Central memory CD8-positive, alpha-beta T cell (primary cell): Measurements from ENCODE around the gene ACAP3.
A peak's percentile ranks its signal among the peaks of the same experiment; 100 is the strongest.
"Not testable (repeated sequence)": the region's sequence is repeated elsewhere in the genome, so short reads cannot be mapped to it uniquely, and the experiment has no call there.

ENCODE experiments used
- ATAC-seq: fragments of 150-1000 bp; cut with Tn5 transposase; replicated peaks from 2 replicates; pipeline ENCODE4 v1.10.0; 2022; ENCODE audit warnings: mild to moderate bottlenecking, moderate FRiP score, moderate number of reproducible peaks; ENCODE audit not compliant: poor library complexity, severe bottlenecking; ENCODE audit errors: extremely low read depth
- DNase-seq, 2 donors: peaks; one replicate each; pipeline ENCODE4 v3.0.0; 2021; ENCODE audit warnings: low spot score in 2 of 2
- H3K27ac Mint-ChIP-seq: one replicate; pipeline ENCODE4 v1.8.0; 2022; ENCODE audit warnings: low read depth, mild to moderate bottlenecking, moderate library complexity, mixed read lengths
- H3K27me3 Mint-ChIP-seq: one replicate; pipeline ENCODE4 v1.8.0; 2022; ENCODE audit warnings: mixed read lengths
- H3K36me3 Mint-ChIP-seq: one replicate; pipeline ENCODE4 v1.8.0; 2022; ENCODE audit warnings: mild to moderate bottlenecking, moderate library complexity, mixed read lengths; ENCODE audit not compliant: insufficient read depth
- H3K4me1 Mint-ChIP-seq: one replicate; pipeline ENCODE4 v1.8.0; 2022; ENCODE audit warnings: mixed read lengths
- H3K4me3 Mint-ChIP-seq: one replicate; pipeline ENCODE4 v1.8.0; 2022; ENCODE audit warnings: mild to moderate bottlenecking, moderate library complexity, mixed read lengths
- H3K9me3 Mint-ChIP-seq: one replicate; pipeline ENCODE4 v1.8.0; 2022; ENCODE audit warnings: mixed read lengths

The ACAP3 gene

DNA sequence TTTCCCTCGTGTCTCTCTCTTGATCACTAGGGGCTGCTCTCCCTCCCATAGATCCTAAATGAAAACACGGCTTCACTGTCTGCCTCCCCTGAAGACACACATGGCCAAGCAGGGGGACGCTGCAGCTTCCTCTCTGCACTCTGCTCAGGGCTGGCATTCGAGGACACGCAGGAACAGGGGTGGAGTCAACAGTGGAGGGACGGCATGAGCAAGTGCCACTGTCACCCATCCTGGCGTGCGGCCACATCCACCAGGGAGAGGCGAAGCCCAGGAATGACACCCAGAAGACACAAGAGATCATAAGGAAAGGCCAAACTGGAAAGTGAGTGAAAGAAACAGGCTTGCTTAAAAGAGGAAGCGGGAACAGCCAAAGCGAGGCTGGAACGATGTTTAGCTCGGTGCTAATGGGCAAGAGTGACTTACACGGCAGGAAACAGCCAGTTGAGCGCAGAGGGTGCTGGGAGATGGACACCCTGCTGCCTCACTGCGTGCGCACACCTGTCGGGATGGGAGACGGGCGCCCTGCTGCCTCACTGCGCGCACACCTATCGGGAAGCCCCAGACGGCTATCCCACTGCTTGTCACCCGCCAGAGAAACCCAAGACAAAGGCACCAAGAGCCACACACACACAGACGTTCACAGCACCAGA lies 47.7 kb downstream of the ACAP3 start:
- H3K36me3 Mint-ChIP-seq: peaks cover 46% of the 10 kb centered on the region
- no peak for DNase-seq
- H3K4me1 Mint-ChIP-seq: peaks cover 20% of the 10 kb centered on the region
- no peak overlapping the region for H3K4me3 Mint-ChIP-seq
- H3K9me3 Mint-ChIP-seq: no peaks in the 10 kb centered on the region
- peak overlapping the region; percentile 70 for H3K27ac Mint-ChIP-seq
- no peak for ATAC-seq
- no peaks in the 10 kb centered on the region for H3K27me3 Mint-ChIP-seq

DNA sequence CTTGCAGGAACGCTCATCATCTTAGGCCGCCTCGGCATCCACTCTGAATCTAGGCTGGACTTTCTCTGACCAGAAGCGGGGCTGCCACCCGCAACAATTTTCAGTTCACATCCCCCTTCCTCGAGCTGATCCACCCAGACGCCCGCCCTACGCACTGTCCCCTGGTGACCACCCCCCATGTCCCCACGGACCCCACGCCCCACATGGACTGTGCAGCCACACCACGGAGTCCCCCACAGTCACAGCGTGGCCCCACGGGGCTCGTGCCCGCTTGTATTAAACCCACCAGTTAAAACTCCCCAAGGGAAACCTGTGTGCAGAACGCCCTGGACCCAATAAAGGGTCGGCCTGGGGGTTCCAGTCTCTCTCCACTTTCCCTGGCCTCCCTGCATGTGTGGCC lies 48.2 kb downstream of the ACAP3 start:
- H3K27me3 Mint-ChIP-seq: no peaks in the 10 kb centered on the region
- no peak overlapping the region for H3K4me3 Mint-ChIP-seq
- ATAC-seq (no peak), DNase-seq (no peak)
- peaks cover 20% of the 10 kb centered on the region for H3K4me1 Mint-ChIP-seq
- peaks cover 42% of the 10 kb centered on the region for H3K36me3 Mint-ChIP-seq
- peak overlapping the region; percentile 70 for H3K27ac Mint-ChIP-seq
- no peaks in the 10 kb centered on the region for H3K9me3 Mint-ChIP-seq

- Mint-ChIP-seq H3K27me3 (no peaks in the 10 kb centered on the region), H3K27ac (no peak overlapping the region), H3K4me1 (peaks cover 20% of the 10 kb centered on the region), H3K9me3 (no peaks in the 10 kb centered on the region), H3K4me3 (no peak overlapping the region), H3K36me3 (peaks cover 40% of the 10 kb centered on the region)
- ATAC-seq (no peak), DNase-seq (no peak)
Observed at GRCh38 chr1:1259119-1259488, 48.6 kb downstream of the ACAP3 start.

DNA sequence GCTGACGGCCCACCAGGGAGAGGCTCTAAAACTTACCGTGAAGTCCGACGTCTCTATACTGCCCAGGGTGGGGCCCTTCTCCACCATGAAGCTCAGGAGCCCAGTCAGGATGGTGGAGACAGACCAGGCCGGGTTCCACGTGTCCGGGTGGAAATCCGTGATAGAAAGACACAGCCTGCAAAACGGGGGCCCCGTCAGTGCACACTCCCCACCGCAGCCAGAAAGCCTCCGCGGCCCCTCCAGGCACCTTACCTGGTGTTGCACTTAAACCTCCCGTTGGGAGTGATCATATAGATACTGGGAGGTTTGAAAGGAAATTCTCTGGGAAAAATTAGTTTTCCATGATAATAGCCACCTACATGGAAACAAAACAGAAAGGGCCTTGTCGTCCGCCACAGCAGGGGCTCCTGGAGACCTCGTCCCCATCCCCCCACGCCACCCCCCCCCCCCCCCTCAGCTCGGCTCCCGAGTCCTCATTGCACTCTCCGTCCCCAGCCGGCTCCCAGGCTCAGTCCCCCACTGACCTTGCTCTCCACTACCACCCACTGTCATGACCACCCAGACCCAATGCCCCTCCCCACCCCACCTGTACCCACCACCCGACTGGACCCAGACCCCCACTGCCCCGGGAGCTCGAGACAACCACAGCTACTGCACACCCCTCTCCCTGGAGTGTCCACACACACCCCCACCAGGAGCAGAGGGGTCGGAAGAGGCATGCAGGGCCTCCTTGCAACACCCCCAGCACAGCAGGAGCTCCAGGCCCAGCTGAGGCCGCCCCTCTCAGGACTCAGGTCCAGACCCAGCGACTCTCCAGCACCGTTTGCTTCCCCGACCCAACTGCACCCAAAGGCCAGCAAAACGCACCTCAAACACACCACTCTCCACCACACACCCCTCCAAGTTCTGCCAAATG lies 50.5 kb downstream of the ACAP3 start:
- H3K4me1 Mint-ChIP-seq: peaks cover 27% of the 10 kb centered on the region
- no peaks in the 10 kb centered on the region for H3K9me3 Mint-ChIP-seq
- H3K27ac Mint-ChIP-seq: peak overlapping the region; percentile 65
- ATAC-seq (no peak), DNase-seq (no peak)
- peaks cover 40% of the 10 kb centered on the region for H3K36me3 Mint-ChIP-seq
- H3K4me3 Mint-ChIP-seq: no peak overlapping the region
- H3K27me3 Mint-ChIP-seq: no peaks in the 10 kb centered on the region

GRCh38 chr1:1255611-1256010 lies 52.1 kb downstream of the ACAP3 start:
- H3K4me1 Mint-ChIP-seq: peaks cover 26% of the 10 kb centered on the region
- no peaks in the 10 kb centered on the region for H3K9me3 Mint-ChIP-seq
- ATAC-seq: no peak
- peaks cover 31% of the 10 kb centered on the region for H3K36me3 Mint-ChIP-seq
- no peak overlapping the region for H3K4me3 Mint-ChIP-seq
- no peak overlapping the region for H3K27ac Mint-ChIP-seq
- H3K27me3 Mint-ChIP-seq: no peaks in the 10 kb centered on the region
- no peak for DNase-seq

DNA sequence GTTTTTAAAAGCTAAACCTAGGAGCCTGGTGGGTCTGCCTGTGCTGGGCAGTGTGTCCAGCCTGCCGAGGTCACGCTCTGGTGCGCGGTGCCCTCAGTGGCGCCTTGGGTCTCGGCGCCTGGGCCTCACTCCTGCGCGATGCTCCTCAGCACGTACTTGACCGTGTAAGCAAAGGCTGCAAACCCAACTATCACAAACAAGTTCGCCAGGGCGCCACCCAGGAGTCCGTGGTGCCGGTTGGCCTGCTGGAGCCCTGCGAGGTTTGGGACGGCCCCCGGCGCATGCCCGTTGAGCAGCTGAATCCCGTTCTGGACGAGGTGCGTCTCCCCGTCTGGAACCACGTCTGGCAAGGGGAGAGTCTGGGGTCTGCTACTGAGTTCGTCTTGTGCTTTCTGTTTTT lies 52.7 kb downstream of the ACAP3 start:
- Mint-ChIP-seq H3K27me3 (no peaks in the 10 kb centered on the region), H3K9me3 (no peaks in the 10 kb centered on the region), H3K4me1 (peaks cover 25% of the 10 kb centered on the region), H3K4me3 (no peak overlapping the region), H3K27ac (no peak overlapping the region), H3K36me3 (peaks cover 28% of the 10 kb centered on the region)
- DNase-seq (no peak), ATAC-seq (no peak)

DNA sequence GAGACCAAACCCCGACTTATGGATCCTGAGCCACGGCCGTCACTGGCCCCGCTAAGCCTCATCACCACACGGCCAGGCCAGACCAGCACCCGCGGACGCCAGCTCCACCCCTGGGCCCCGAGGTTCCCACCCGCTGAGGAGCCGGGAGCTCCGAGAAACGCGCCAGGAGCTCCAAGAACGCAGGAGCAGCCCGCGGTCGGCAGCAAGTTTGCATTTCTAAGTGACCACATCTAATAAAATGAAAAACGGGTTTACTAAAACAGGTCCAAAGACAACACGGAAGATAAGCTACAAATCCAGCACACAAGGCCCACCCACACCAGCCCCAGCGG lies 53.1 kb downstream of the ACAP3 start:
- H3K4me3 Mint-ChIP-seq: no peak overlapping the region
- H3K36me3 Mint-ChIP-seq: peaks cover 26% of the 10 kb centered on the region
- DNase-seq (no peak), ATAC-seq (no peak)
- H3K27me3 Mint-ChIP-seq: no peaks in the 10 kb centered on the region
- no peaks in the 10 kb centered on the region for H3K9me3 Mint-ChIP-seq
- H3K27ac Mint-ChIP-seq: no peak overlapping the region
- peaks cover 20% of the 10 kb centered on the region for H3K4me1 Mint-ChIP-seq

DNA sequence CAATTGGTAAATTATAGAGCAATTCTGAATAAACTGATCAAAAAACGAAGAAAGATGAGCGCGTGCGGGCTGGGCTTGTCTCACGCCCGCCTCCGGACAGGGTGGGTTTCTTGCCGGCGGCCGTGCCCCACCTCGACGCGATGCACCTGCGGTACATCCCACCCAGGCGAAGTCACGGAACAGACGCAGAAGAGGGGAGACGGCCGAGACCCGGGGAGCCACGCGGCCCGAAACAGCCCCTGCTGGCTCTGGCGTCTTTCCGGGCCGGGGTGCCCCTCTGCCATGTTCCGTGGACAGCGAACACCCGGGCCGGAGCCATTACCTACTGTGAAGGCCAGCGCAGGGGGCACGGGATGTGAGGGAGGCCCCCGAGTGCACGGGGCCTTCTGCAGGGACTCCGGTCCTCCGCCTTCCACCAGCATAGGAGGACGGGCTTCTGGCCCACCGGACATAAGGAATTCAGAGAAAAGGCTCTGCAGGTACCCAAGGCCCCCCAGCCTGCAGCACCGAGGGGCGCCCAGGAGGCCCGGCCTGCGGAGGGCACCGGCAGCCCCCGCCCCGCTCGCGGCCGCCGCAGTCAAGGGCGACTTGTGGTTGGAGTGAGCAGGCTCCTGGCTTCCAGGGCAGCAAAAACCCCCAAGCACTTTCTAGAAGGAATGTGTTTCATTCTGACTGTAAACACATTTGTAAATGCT lies 53.6 kb downstream of the ACAP3 start:
- H3K36me3 Mint-ChIP-seq: peaks cover 26% of the 10 kb centered on the region

GRCh38 chr1:1253314-1253713 lies 54.4 kb downstream of the ACAP3 start:
- no peak overlapping the region for H3K4me3 Mint-ChIP-seq
- ATAC-seq (no peak), DNase-seq (no peak)
- H3K27ac Mint-ChIP-seq: peak overlapping the region; percentile 25
- H3K4me1 Mint-ChIP-seq: peaks cover 18% of the 10 kb centered on the region
- H3K27me3 Mint-ChIP-seq: no peaks in the 10 kb centered on the region
- H3K36me3 Mint-ChIP-seq: peaks cover 26% of the 10 kb centered on the region
- no peaks in the 10 kb centered on the region for H3K9me3 Mint-ChIP-seq

More for the DNA sequence above, 53.6 kb downstream of the ACAP3 start:
- DNase-seq: no peak
- no peaks in the 10 kb centered on the region for H3K27me3 Mint-ChIP-seq
- peaks cover 18% of the 10 kb centered on the region for H3K4me1 Mint-ChIP-seq
- no peak for ATAC-seq
- H3K4me3 Mint-ChIP-seq: no peak overlapping the region
- no peaks in the 10 kb centered on the region for H3K9me3 Mint-ChIP-seq
- peak overlapping the region; percentile 25 for H3K27ac Mint-ChIP-seq

DNA sequence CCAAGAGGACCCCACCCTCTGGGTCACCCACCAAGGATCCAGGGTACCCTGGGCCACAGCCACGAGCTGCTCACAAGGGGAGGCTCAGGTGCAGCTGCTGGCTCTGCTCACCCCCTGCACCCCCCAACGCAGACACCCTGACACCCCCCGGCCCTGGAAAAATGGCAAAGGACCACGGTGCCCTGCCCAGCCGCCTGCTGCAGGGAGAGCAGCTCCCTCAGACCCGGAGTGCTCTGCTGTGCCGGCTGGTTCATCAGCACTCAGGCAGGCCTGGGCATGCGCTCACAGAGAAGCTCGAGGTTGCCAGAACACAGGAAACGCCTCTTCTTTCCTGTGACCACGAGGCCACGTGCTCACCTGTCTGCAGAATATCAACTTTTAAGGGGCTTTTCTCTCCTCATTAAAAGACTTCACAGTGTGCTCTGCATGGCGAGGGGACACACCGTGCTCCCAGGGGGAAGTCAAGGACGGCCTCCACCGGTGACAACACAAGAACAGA lies 56.9 kb downstream of the ACAP3 start:
- peaks cover 13% of the 10 kb centered on the region for H3K4me1 Mint-ChIP-seq
- H3K27me3 Mint-ChIP-seq: no peaks in the 10 kb centered on the region
- H3K9me3 Mint-ChIP-seq: no peaks in the 10 kb centered on the region
- peak in 1 of 2 donors; percentile 45 for DNase-seq
- no peak overlapping the region for H3K4me3 Mint-ChIP-seq
- peak; percentile 97 for ATAC-seq
- peaks cover 13% of the 10 kb centered on the region for H3K36me3 Mint-ChIP-seq
- H3K27ac Mint-ChIP-seq: peak overlapping the region; percentile 77

DNA sequence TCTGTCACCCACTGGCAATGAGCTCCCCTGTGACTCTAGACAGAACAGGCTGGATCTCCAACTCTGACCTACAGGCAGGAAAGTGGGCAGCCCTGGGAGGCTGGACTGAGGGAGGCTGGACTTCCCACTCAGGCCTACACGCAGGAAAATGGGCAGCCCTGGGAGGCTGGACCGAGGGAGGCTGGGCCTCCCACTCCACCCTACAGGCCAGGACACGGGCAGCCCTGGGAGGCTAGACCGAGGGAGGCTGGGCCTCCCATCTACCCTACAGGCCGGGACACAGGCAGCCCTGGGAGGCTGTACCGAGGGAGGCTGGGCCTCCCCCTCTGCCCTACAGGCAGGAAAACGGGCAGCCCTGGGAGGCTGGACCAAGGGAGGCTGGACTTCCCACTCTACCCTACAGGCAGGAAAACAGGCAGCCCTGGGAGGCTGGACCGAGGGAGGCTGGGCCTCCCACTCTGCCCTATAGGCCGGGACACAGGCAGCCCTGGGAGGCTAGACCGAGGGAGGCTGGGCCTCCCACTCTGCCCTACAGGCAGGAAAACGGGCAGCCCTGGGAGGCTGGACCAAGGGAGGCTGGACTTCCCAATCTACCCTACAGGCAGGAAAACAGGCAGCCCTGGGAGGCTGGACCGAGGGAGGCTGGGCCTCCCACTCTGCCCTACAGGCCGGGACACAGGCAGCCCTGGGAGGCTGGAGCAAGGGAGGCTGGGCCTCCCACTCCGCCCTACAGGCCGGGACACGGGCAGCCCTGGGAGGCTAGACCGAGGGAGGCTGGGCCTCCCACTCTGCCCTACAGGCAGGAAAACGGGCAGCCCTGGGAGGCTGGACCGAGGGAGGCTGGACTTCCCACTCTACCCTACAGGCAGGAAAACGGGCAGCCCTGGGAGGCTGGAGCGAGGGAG lies 59.5 kb downstream of the ACAP3 start:
- H3K4me3 Mint-ChIP-seq, H3K36me3 Mint-ChIP-seq, H3K27me3 Mint-ChIP-seq, H3K9me3 Mint-ChIP-seq, ATAC-seq, H3K27ac Mint-ChIP-seq, DNase-seq: not testable (repeated sequence)
- H3K4me1 Mint-ChIP-seq: peaks cover 13% of the 10 kb centered on the region

GRCh38 chr1:1247341-1247913 lies 60.3 kb downstream of the ACAP3 start:
- Mint-ChIP-seq H3K4me1 (peaks cover 6% of the 10 kb centered on the region), H3K36me3 (peaks cover 8% of the 10 kb centered on the region), H3K4me3 (no peak overlapping the region), H3K27ac (no peak overlapping the region), H3K9me3 (no peaks in the 10 kb centered on the region), H3K27me3 (no peaks in the 10 kb centered on the region)
- DNase-seq (no peak), ATAC-seq (no peak)
